Heart right ventricle (tissue), 16 donors: Measurements from ENCODE around the gene NPBWR2. TPM values are rescaled to one million over a fixed set of nuclear protein-coding genes. Genes with fewer than 3 reads are reported as not detected.
"Not testable (repeated sequence)": the region's sequence is repeated elsewhere in the genome, so short reads cannot be mapped to it uniquely, and the experiment has no call there.

Experiments used
- ATAC-seq, 8 donors: fragments of 200-7000 bp; cut with Tn5 transposase; one replicate each; pipeline ENCODE4 v1.9.1; 2020; ENCODE audit warnings: mild to moderate bottlenecking in 8 of 8, moderate library complexity in 8 of 8, moderate number of reproducible peaks in 1 of 8
- DNase-seq, 2 donors: peaks; one replicate each; pipeline ENCODE4 v3.0.0-alpha.2; 2020
- H3K27ac ChIP-seq, 10 donors: fragments of 200-600 bp; sonication (generic) in 2 of 10; one replicate each; pipeline versions ENCODE4 v1.5.0 to v1.8.0; 2020 to 2022; ENCODE audit warnings: mild to moderate bottlenecking in 3 of 10
- H3K27me3 ChIP-seq, 7 donors: fragments of 200-600 bp; one replicate each; pipeline ENCODE4 v1.8.0; 2021 to 2022; ENCODE audit warnings: mild to moderate bottlenecking in 2 of 7
- H3K36me3 ChIP-seq, 9 donors: fragments of 200-600 bp; sonication (generic) in 1 of 9; one replicate each; pipeline versions ENCODE4 v1.5.0 to v1.8.0; 2020 to 2022; ENCODE audit warnings: mild to moderate bottlenecking in 2 of 9
- H3K4me1 ChIP-seq, 9 donors: fragments of 200-600 bp; sonication (generic) in 1 of 9; one replicate each; pipeline versions ENCODE4 v1.5.0 to v1.8.0; 2020 to 2022; ENCODE audit warnings: mild to moderate bottlenecking in 4 of 9
- H3K4me3 ChIP-seq, 10 donors: fragments of 200-600 bp; sonication (generic) in 2 of 10; one replicate each; pipeline versions ENCODE4 v1.5.0 to v1.8.0; 2020 to 2022; ENCODE audit warnings: mild to moderate bottlenecking in 7 of 10, moderate library complexity in 2 of 10
- H3K9me3 ChIP-seq, 11 donors: fragments of 200-600 bp in 10 of 11; sonication (generic) in 2 of 11; one replicate each; pipeline versions ENCODE4 v1.5.0 to v1.8.0; 2013 to 2022; ENCODE audit warnings: mild to moderate bottlenecking in 2 of 11, control low read depth in 1 of 11, moderate library complexity in 1 of 11
- CTCF ChIP-seq, 9 donors: fragments of 200-600 bp; sonication (generic) in 2 of 9; IDR thresholded peaks; one replicate each; pipeline versions ENCODE4 v1.5.0 to v1.8.0; 2021 to 2022; ENCODE audit warnings: antibody characterized with exemption in 9 of 9, mild to moderate bottlenecking in 5 of 9, moderate library complexity in 1 of 9
- WGBS, 2 donors: extraction: QIAGEN DNeasy Blood & Tissue Kit; methylation state at CpG; one replicate each; pipeline ENCODE4 v1.1.7; 2013; ENCODE audit warnings: inconsistent platforms in 1 of 2; 5-methylcytosine and 5-hydroxymethylcytosine counted together
- intact Hi-C, 10 donors: fragments of 100-400 bp; cut with DNase I; formaldehyde crosslinking; loops; one replicate each; pipeline versions ENCODE4 v1.11.1 to v1.14.2; 2022
- polyA plus RNA-seq, 2 donors: library from polyadenylated mRNA; stranded (reverse); fragments of 200-250 nt; gene quantifications; one replicate each; pipeline ENCODE4 v1.2.3, GENCODE V29; 2013
- total RNA-seq, 10 donors: library from RNA; stranded (reverse); fragmentation: NEBNext Ultra II Directional in 3 of 10; extraction: Animal tissue kit (Norgen Biotek cat#: 25700) in 3 of 10; gene quantifications; one replicate each; pipeline versions ENCODE4 v1.2.1 to v1.2.4, GENCODE V29; 2021 to 2023
- donor health status: Arrhythmogenic right ventricular cardiomyopathy.
- donor health status: ischemic (EF 13 %, LVEDD 7.1; RV severe dilation, severe dysfunction).
- donor health status: healthy with polysubstance abuse.
- donor health status: DM: no; HTN: yes; CAD: no.
- donor health status: DM: no; HTN: no; CAD: no.
- donor health status: ischemic (EF 25% LVEDD 6.9; RV normal size, moderate dysfunction).
- donor health status: ischemic (EF 25% LVEDD 5.7; RV mildly dilated, moderate dysfunction).
- donor health status: healthy.
- donor health status: DM: yes; HTN: yes; CAD: no.
- donor health status: Ischemic cardiomyopathy.
- donor health status: ischemic (EF 35%, LVEDD 5.7; RV mildly dilated, moderate dysfunction).
- donor health status: nonischemic (EF 11% LVEDD 7.7; RV severe dilation, severe dysfunction).
- donor health status: DM: yes; HTN: yes; CAD: no.
- donor health status: PGD.
- donor health status: ischemic (EF 29% LVEDD 5.4; RV normal size, mild dysfunction).
- donor health status: nonischemic (EF 23%, LVEDD 6.1; RV moderate dilation, normal function).

Gene NPBWR2
- total and polyA plus RNA-seq, 12 donors, result not detected

- no peak overlapping the region for H3K27ac ChIP-seq
Observed at GRCh38 chr20:64130271-64130670, 22.9 kb upstream of the NPBWR2 start.

GRCh38 chr20:64129146-64129782, 21.9 kb upstream of the NPBWR2 start:
- H3K9me3 ChIP-seq, result peaks cover 0 to 7% (median 0%) of the 10 kb centered on the region in 11 donors
- no peaks in the 10 kb centered on the region for H3K36me3 ChIP-seq
- WGBS, 2 donors, result 80 to 82% methylated on average over 11 of the region's 11 CpGs
- DNase-seq, result no peak
- ATAC-seq, result peak in 1 of 8 donors; percentile 12
- no peaks in the 10 kb centered on the region for H3K4me1 ChIP-seq
- no peak for TF ChIP-seq CTCF (IDR thresholded peaks at IDR 0.05)
- H3K27ac ChIP-seq, result no peak overlapping the region
- intact Hi-C loops, result loop anchor here in 1 of 10 donors (10.0 kb wide), 1 partner anchor 94 kb away; the partner anchor contains the start of gene C20orf204
- no peak overlapping the region for H3K4me3 ChIP-seq
- H3K27me3 ChIP-seq, result peaks cover 0 to 39% (median 21%) of the 10 kb centered on the region in 7 donors

More at GRCh38 chr20:64130271-64130670, 22.9 kb upstream of the NPBWR2 start:
- DNase-seq (no peak), ATAC-seq (no peak)
- intact Hi-C loops, result no loop called here
- H3K27me3 ChIP-seq, result peaks cover 0 to 31% (median 19%) of the 10 kb centered on the region in 7 donors
- H3K9me3 ChIP-seq, result peaks cover 0 to 7% (median 0%) of the 10 kb centered on the region in 11 donors
- H3K36me3 ChIP-seq, result no peaks in the 10 kb centered on the region
- 50 to 73% methylated on average over 5 of the region's 5 CpGs for WGBS, 2 donors
- no peaks in the 10 kb centered on the region for H3K4me1 ChIP-seq
- TF ChIP-seq CTCF (IDR thresholded peaks at IDR 0.05), result no peak
- no peak overlapping the region for H3K4me3 ChIP-seq

- DNase-seq, H3K27ac ChIP-seq, H3K4me3 ChIP-seq, H3K9me3 ChIP-seq, H3K36me3 ChIP-seq, ATAC-seq: not testable (repeated sequence)
- Histone ChIP-seq H3K4me1 (peaks cover 0 to 10% (median 0%) of the 10 kb centered on the region in 9 donors), H3K27me3 (peaks cover 0 to 39% (median 28%) of the 10 kb centered on the region in 7 donors)
- 89 to 92% methylated on average over 11 of the region's 11 CpGs for WGBS, 2 donors
- intact Hi-C loops, result loop anchor here in 9 of 10 donors (5.0 to 10.0 kb wide), 4 partner anchors 41 to 141 kb away; partner anchors contain the start of genes C20orf204 (in 7 of the 9), LKAAEAR1 (in 3 of the 9), OPRL1 (in 3 of the 9) and PRPF6 (in 1 of the 9)
Observed at GRCh38 chr20:64123517-64123916, 16.2 kb upstream of the NPBWR2 start.

GRCh38 chr20:64122927-64123326, 15.6 kb upstream of the NPBWR2 start:
- peaks cover 0 to 36% (median 25%) of the 10 kb centered on the region in 7 donors for H3K27me3 ChIP-seq
- peaks cover 0 to 10% (median 0%) of the 10 kb centered on the region in 9 donors for H3K4me1 ChIP-seq
- not testable (repeated sequence) for H3K9me3 ChIP-seq, H3K36me3 ChIP-seq, ATAC-seq, DNase-seq, H3K4me3 ChIP-seq, H3K27ac ChIP-seq
- intact Hi-C loops, result loop anchor here in 9 of 10 donors (5.0 to 10.0 kb wide), 4 partner anchors 41 to 141 kb away; partner anchors contain the start of genes C20orf204 (in 7 of the 9), LKAAEAR1 (in 3 of the 9), OPRL1 (in 3 of the 9) and PRPF6 (in 1 of the 9)
- 85 to 87% methylated on average over 11 of the region's 11 CpGs for WGBS, 2 donors

GRCh38 chr20:64121586-64121985, 14.2 kb upstream of the NPBWR2 start:
- intact Hi-C loops, result loop anchor here in 9 of 10 donors (2.0 to 10.0 kb wide), 5 partner anchors 39 to 139 kb away; partner anchors contain the start of genes C20orf204 (in 7 of the 9), LKAAEAR1 (in 3 of the 9), OPRL1 (in 3 of the 9) and PRPF6 (in 1 of the 9)
- ATAC-seq, result no peak
- no peak overlapping the region for H3K4me3 ChIP-seq
- no peak for TF ChIP-seq CTCF (IDR thresholded peaks at IDR 0.05)
- no peaks in the 10 kb centered on the region for H3K9me3 ChIP-seq
- WGBS, 2 donors, result 84 to 89% methylated on average over 12 of the region's 12 CpGs
- H3K4me1 ChIP-seq, result peaks cover 0 to 10% (median 0%) of the 10 kb centered on the region in 9 donors
- no peak for DNase-seq
- H3K27me3 ChIP-seq, result peaks cover 0 to 33% (median 25%) of the 10 kb centered on the region in 7 donors
- no peak overlapping the region for H3K27ac ChIP-seq
- no peaks in the 10 kb centered on the region for H3K36me3 ChIP-seq
